ENCODE results near the gene CACNA1I. TPM values are rescaled to one million over a fixed set of nuclear protein-coding genes. Genes with fewer than 3 reads are reported as not detected.
A peak's percentile ranks its signal among the peaks of the same experiment; 100 is the strongest.

Gene CACNA1I
- total and polyA plus RNA-seq, 2 of the 8 experiments (the other 6 are each of a cell fraction or from before 2014, with no cell fraction given): 0.77 to 1.2 TPM

DNA sequence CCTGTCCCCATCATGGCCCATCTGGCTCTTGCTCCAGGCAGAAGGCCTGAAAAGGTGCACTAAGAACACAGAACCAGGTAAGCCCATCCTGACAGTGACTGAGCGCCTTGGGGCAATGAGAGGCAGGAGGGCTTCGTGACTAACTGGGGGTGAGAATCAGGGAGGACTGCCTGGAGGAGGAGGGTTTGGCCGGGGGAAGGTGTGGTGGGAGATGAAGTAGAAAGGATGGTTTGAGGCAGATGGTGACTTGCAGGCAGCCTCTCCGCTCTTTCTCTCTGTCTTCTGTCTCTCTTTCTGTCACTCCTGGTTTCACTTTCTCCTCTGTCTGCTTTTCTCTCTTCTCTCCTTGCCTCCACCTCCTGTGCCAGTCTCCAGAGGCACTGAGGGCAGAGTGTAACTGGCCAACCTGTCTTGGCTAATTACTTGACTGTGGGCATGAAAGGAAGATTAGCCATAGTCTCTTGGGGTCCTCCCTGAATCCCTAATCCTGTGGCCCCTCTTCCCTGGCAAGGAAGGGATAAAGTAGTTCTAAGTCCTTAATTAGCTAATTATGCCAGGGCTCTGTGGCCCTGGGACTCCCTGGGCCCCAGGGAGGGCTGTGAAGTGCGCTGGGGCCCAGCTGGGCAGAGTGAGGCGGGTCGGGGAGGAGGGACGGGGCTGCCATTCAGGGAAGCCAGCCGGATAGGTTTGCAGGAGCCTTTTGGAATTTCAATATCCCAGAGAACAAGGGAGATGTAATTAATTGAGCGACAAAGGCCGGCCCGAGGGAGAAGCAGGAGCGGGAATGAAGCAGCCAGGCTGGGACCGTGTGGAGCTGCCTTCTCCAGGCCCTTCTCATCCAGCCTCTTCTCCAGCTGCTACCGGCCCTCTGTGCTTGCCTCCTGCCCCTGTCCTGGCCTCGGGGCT lies 61.1 kb downstream of the CACNA1I start:
- no peak overlapping the region for H3K14ac ChIP-seq (ENCODE audit: insufficient read length)
- H3K27ac ChIP-seq (ENCODE audit: low read depth, low read length): no peak overlapping the region; the same call in 1 of the 2 replicates
- H2BK120ac ChIP-seq (replicated peaks; ENCODE audit: low read depth, low read length): no peak overlapping the region
- H4K5ac ChIP-seq (ENCODE audit: insufficient read length, low read depth, low read length): no peak overlapping the region
- H3K56ac ChIP-seq (replicated peaks; ENCODE audit: insufficient read length, low read depth, low read length): no peak overlapping the region
- H3K23me2 ChIP-seq (ENCODE audit: low read depth, low read length): no peaks in the 10 kb centered on the region; the same call in 1 of the 2 replicates
- 0 out of 2 replicates have a peak overlapping the region, but pooled peaks have one; percentile 62 for H2AFZ ChIP-seq (ENCODE audit: low read length)
- no peaks in the 10 kb centered on the region for H3K27me3 ChIP-seq (replicated peaks in 1 of 4; ENCODE audit: control insufficient read depth in 3 of 4, extremely low read depth in 1 of 4, insufficient read depth in 3 of 4, low read length in 3 of 4)
- H4K20me1 ChIP-seq (replicated peaks in 1 of 2; ENCODE audit: control insufficient read depth in 1 of 2, insufficient read depth in 2 of 2, low read length in 2 of 2): peaks cover 0 to 3% of the 10 kb centered on the region in 2 experiments
- no peak for TF ChIP-seq RFX5 (IDR thresholded peaks at IDR 0.05; ENCODE audit: borderline replicate concordance, low read depth, low read length)
- TF ChIP-seq RXRA (IDR thresholded peaks at IDR 0.05; ENCODE audit: insufficient read depth, low read depth, low read length): no peak
- TF ChIP-seq KDM1A (IDR thresholded peaks at IDR 0.05; ENCODE audit: borderline replicate concordance, low read length): no peak
- no peak for TF ChIP-seq JUND (IDR thresholded peaks at IDR 0.05; ENCODE audit: low read length)
- no peak for TF ChIP-seq POLR2AphosphoS5 (IDR thresholded peaks at IDR 0.05; ENCODE audit: low read depth, low read length)
- no peak for TF ChIP-seq BCL11A (IDR thresholded peaks at IDR 0.05; ENCODE audit: low read depth in 2 of 2, low read length in 2 of 2)
- no peak for TF ChIP-seq RBBP5 (IDR thresholded peaks at IDR 0.05; ENCODE audit: borderline replicate concordance, low read depth, low read length)
- H3K79me1 ChIP-seq (ENCODE audit: low read depth, low read length): no peaks in the 10 kb centered on the region
- FAIRE-seq (no peak), DNase-seq (ENCODE audit: low read depth in 1 of 2, low spot score in 2 of 2) (no peak)
- no peak overlapping the region for H2BK15ac ChIP-seq (ENCODE audit: low read length)
- no peak overlapping the region for H3K9ac ChIP-seq (replicated peaks in 1 of 4; ENCODE audit: extremely low read depth in 1 of 4, low read depth in 3 of 4, low read length in 3 of 4)
- no peak overlapping the region for H3K4me2 ChIP-seq (ENCODE audit: insufficient read depth in 1 of 2, low read depth in 2 of 2, low read length in 2 of 2)
- no peaks in the 10 kb centered on the region for H3K79me2 ChIP-seq (ENCODE audit: control insufficient read depth in 1 of 2, insufficient read depth in 2 of 2, low read length in 2 of 2)
- 0 out of 2 replicates have a peak overlapping the region, but pooled peaks have one; percentile 66 for H2BK20ac ChIP-seq (ENCODE audit: low read length)
- H3K9me3 ChIP-seq (ENCODE audit: insufficient read depth in 2 of 2, low read depth in 1 of 2, low read length in 1 of 2): no peaks in the 10 kb centered on the region
- H3K4me1 ChIP-seq (replicated peaks in 1 of 4; ENCODE audit: control insufficient read depth in 3 of 4, insufficient read depth in 4 of 4, low read length in 3 of 4): peaks cover 0 to 20% (median 3%) of the 10 kb centered on the region in 4 experiments; a peak in 5 of 7 replicates
- WGBS, 2 experiments (ENCODE audit: extremely low coverage in 1 of 2, insufficient coverage in 1 of 2, insufficient read length in 1 of 2, insufficient replicate concordance in 2 of 2, low coverage in 1 of 2, low lambda C conversion rate in 2 of 2, missing lambda C conversion rate in 1 of 2): 83% methylated on average over 16 of the region's 16 CpGs; no CpG with 5 or more reads in 1 of the 2 experiments
- ChIA-PET POLR2A (ENCODE audit: partially characterized antibody) (interaction anchor here (0.7 to 0.8 kb wide), 2 partner anchors 9 to 58 kb away, joined by 3 read pairs; no protein-coding TSS in a partner anchor), CTCF (ENCODE audit: partially characterized antibody) (interaction anchor here (0.6 to 1.9 kb wide), 12 partner anchors 10 to 405 kb away, joined by 3 to 9 read pairs (median 3); no protein-coding TSS in a partner anchor)
- H2BK12ac ChIP-seq (ENCODE audit: low read depth, low read length): no peak overlapping the region; the same call in 1 of the 2 replicates
- no peaks in the 10 kb centered on the region for H3K36me3 ChIP-seq (ENCODE audit: control insufficient read depth in 2 of 4, insufficient read depth in 4 of 4, low read length in 3 of 4)
- H3K23ac ChIP-seq (ENCODE audit: insufficient read length): no peak overlapping the region
- no peak overlapping the region for H3K4ac ChIP-seq (replicated peaks; ENCODE audit: insufficient read length, low read depth, low read length)
- H2AK5ac ChIP-seq (ENCODE audit: low read depth, low read length): no peak overlapping the region
- no peak overlapping the region for H3K4me3 ChIP-seq (ENCODE audit: extremely low read depth in 1 of 4, insufficient read depth in 2 of 4, low read depth in 3 of 4, low read length in 4 of 4)
- H2BK5ac ChIP-seq (ENCODE audit: low read depth, low read length): no peak overlapping the region
- no peak overlapping the region for H4K8ac ChIP-seq (ENCODE audit: extremely low read depth, insufficient read depth, low read length)
- H4K91ac ChIP-seq (replicated peaks; ENCODE audit: insufficient read length, low read length): no peak overlapping the region
- H3K18ac ChIP-seq (ENCODE audit: extremely low read depth, low read length): no peak overlapping the region; the same call in none of the 2 replicates
